PC-3 (cell line): Measurements from ENCODE around the gene SDK2.

Experiments used
- CTCF ChIP-seq: fragments of 300-600 bp; sonication (generic); conservative IDR thresholded peaks from 2 replicates; pipeline ENCODE4 v1.5.1; 2017; ENCODE audit warnings: antibody characterized with exemption, low read depth, mild to moderate bottlenecking, low read length
- EZH2 ChIP-seq: fragments of 300-600 bp; sonication (generic); IDR thresholded peaks from one replicate; pipeline ENCODE4 v1.6.1; 2017; ENCODE audit warnings: antibody characterized with exemption, mild to moderate bottlenecking, low read length; ENCODE audit not compliant: unreplicated experiment
- EZH2phosphoT487 ChIP-seq: fragments of 300-600 bp; sonication (generic); IDR thresholded peaks from 2 replicates; pipeline ENCODE4 v1.6.1; 2018; ENCODE audit warnings: mild to moderate bottlenecking, antibody characterized with exemption, low read length, borderline replicate concordance

- TF ChIP-seq CTCF (no peak), EZH2 (no peak), EZH2phosphoT487 (no peak)
Measured at GRCh38 chr17:73693071-73693470, 48.8 kb upstream of the SDK2 start.
